Measurements from ENCODE around the gene UQCRC2.

GRCh38 chr16:21989751-21990150, 36.6 kb downstream of the UQCRC2 start:
- TF ChIP-seq CTCF (IDR thresholded peaks at IDR 0.05): no peak
- TF ChIP-seq POLR2A (IDR thresholded peaks at IDR 0.05): no peak
